GM18858 (cell line): ENCODE measurements around the gene CHD5.

Experiments used
- ATAC-seq: cut with Tn5 transposase; IDR thresholded peaks from one replicate; pipeline ENCODE4 v1.9.1; 2021; ENCODE audit not compliant: unreplicated experiment

The CHD5 gene

GRCh38 chr1:6134741-6135510, 45.2 kb downstream of the CHD5 start:
- no peak for ATAC-seq

- ATAC-seq: no peak
Observed at GRCh38 chr1:6134206-6134605, 45.9 kb downstream of the CHD5 start.

GRCh38 chr1:6133146-6133895, 46.8 kb downstream of the CHD5 start:
- ATAC-seq: no peak

GRCh38 chr1:6131561-6131960, 48.6 kb downstream of the CHD5 start:
- ATAC-seq: no peak

- ATAC-seq: no peak
Observed at GRCh38 chr1:6130596-6130995, 49.5 kb downstream of the CHD5 start.

GRCh38 chr1:6130036-6130435, 50.1 kb downstream of the CHD5 start:
- no peak for ATAC-seq

GRCh38 chr1:6129313-6129712, 50.8 kb downstream of the CHD5 start:
- no peak for ATAC-seq

GRCh38 chr1:6128276-6129081, 51.6 kb downstream of the CHD5 start:
- no peak for ATAC-seq

GRCh38 chr1:6127587-6128163, 52.4 kb downstream of the CHD5 start:
- no peak for ATAC-seq

- no peak for ATAC-seq
Observed at GRCh38 chr1:6126521-6127067, 53.5 kb downstream of the CHD5 start.

- ATAC-seq: no peak
Observed at GRCh38 chr1:6126028-6126427, 54.1 kb downstream of the CHD5 start.

- ATAC-seq: no peak
Observed at GRCh38 chr1:6125366-6125765, 54.8 kb downstream of the CHD5 start.

GRCh38 chr1:6124746-6125365, 55.3 kb downstream of the CHD5 start:
- no peak for ATAC-seq

- no peak for ATAC-seq
Observed at GRCh38 chr1:6124341-6124740, 55.8 kb downstream of the CHD5 start.

- ATAC-seq: no peak
Observed at GRCh38 chr1:6123816-6124215, 56.3 kb downstream of the CHD5 start.

- ATAC-seq: no peak
Observed at GRCh38 chr1:6123083-6123482, 57.0 kb downstream of the CHD5 start.

GRCh38 chr1:6121651-6122370, 58.3 kb downstream of the CHD5 start:
- ATAC-seq: no peak

GRCh38 chr1:6121021-6121421, 59.1 kb downstream of the CHD5 start:
- ATAC-seq: no peak

GRCh38 chr1:6118415-6118814, 61.7 kb downstream of the CHD5 start:
- no peak for ATAC-seq

- no peak for ATAC-seq
Observed at GRCh38 chr1:6117624-6118023, 62.5 kb downstream of the CHD5 start.
